ENCODE results near the gene ADCY7.

Gene ADCY7

DNA sequence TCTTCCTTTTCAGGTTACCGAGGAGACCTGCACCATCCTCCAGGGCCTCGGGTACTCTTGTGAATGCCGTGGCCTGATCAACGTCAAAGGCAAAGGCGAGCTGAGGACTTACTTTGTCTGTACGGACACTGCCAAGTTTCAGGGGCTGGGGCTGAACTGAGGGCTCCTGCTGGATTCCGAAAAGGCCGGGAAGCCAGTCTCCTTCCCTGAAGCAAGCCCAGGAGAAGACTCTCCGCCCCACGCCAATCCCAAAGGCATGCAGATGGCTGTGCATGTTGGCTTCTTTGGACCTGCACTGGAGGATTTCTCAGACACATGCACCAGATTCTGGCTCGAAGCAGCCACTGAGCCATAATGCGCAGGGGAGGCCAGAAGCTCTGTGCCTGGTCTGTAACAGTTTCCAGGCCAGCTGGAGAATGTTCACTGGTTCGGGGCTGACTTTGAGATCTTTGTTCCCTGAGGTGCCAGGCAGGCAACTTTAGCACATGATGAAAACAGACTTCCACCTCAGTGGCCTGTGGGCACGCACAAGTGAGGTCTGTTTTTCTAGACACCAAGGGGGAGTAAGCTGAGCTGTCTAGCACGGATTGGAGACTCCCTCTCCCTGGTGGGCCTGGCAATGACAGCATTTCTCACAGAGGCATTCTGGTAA, 49.1 kb downstream of the ADCY7 start:
- DNase-seq, result no peak

- no peak for DNase-seq
Observed at GRCh38 chr16:50316102-50316847, 49.9 kb downstream of the ADCY7 start.

DNA sequence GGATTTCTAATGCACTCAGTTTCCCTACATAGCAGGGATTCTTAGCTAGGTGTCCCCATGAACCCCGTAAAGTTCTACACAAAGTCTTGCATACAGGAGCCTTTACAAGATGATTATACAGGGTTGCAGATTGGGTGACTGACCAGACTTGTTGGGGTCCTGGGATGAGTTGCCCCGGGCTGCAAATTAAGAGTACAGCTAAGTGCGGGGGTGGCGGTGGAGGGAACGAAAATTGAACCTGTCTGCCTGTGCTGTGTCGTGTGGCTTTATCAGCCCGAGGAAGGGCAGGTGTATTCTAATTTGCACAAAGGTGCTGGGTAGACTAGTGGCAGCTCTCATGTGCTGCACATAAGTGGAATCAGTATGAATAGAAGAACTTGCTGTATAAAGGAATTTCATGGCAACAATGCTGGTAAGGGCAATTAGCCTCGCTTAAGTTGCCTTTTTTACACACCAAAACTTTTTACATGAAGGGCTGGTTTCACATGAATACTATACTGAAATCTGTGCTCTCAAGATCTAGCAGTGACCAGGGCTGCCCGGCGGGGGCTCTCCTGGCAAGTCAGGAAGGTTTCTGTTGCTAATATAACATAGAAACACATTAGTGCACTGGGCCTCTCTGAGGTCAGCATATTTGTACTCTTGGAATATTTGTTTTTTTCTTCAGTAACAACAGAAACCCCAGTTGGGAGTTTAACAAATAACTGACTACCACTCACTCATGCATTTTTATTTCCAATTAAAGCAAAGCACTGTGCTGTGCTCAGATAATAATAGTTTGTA, 50.7 kb downstream of the ADCY7 start:
- DNase-seq, result no peak

GRCh38 chr16:50318796-50319578, 52.6 kb downstream of the ADCY7 start:
- no peak for DNase-seq

DNA sequence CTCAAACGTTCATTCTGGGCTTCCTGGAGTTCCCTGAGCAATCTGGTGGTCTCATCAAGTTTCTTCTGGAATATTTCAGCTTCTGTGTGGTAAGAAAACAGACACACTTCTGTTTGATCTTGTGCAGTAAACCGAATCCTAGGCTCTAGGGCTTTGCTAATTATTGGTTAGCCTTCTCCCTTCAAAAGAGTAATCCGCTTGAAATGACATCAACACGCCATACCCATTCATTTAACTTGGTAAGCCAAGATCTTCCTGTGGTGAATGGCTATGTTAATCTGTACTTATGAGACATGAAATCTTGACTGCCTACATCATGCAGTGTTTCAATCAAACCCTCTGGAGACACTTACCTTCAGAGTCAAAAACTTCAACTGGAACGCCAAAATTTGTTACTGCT, 54.0 kb downstream of the ADCY7 start:
- DNase-seq, result no peak

- DNase-seq, result no peak
Observed at GRCh38 chr16:50322333-50322732, 56.0 kb downstream of the ADCY7 start.

GRCh38 chr16:50323335-50324011, 57.1 kb downstream of the ADCY7 start:
- no peak for DNase-seq

- DNase-seq, result no peak
Observed at GRCh38 chr16:50324345-50324744, 58.0 kb downstream of the ADCY7 start.

DNA sequence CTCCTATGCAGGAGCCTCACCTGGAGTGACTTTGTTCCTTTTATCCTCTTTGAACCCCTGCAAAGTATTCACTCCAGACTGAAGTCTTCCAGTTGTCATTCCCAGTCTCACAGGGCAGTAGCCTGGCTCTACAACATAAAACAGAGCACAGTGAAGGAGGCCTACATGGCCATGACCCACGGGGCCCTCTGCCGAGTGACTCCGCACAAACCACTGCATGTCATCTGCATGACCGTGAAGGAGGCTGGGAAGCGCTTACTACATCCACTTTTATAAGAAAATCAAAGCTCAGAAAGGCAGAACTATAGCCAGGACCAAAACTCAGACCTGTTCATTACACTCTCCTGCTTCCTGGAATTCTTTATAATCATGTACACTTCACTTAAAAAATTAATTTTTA, 59.9 kb downstream of the ADCY7 start:
- no peak for DNase-seq

DNA sequence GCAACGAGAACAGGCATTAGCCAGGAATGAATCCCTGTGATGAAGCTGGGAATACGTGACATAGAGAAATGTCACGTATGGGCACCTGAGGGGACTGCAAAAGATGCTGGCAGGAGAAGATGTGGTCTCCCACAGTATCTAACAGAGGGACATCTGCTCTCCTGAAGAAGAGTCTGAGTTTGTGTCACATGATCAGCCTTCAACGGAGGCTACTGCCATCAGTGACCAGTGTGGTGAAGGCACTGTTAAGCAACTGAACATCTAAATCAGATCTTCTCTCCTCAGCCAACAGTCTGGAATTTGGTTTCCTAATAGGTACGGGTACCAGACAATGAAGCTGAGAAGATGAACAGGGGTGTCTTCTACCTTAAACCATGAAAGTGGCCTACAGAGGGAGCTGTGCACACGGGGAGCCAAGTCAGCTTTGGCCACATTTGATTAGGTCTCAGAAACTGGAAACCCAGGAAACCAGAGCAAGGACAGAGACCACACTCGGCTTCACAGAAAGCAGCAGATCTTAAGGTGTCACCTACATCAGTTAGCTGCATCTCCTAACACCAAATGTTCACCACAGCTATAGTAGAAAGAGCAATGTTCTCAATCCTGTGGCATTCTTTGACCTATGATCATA, 60.6 kb downstream of the ADCY7 start:
- DNase-seq, result no peak

DNA sequence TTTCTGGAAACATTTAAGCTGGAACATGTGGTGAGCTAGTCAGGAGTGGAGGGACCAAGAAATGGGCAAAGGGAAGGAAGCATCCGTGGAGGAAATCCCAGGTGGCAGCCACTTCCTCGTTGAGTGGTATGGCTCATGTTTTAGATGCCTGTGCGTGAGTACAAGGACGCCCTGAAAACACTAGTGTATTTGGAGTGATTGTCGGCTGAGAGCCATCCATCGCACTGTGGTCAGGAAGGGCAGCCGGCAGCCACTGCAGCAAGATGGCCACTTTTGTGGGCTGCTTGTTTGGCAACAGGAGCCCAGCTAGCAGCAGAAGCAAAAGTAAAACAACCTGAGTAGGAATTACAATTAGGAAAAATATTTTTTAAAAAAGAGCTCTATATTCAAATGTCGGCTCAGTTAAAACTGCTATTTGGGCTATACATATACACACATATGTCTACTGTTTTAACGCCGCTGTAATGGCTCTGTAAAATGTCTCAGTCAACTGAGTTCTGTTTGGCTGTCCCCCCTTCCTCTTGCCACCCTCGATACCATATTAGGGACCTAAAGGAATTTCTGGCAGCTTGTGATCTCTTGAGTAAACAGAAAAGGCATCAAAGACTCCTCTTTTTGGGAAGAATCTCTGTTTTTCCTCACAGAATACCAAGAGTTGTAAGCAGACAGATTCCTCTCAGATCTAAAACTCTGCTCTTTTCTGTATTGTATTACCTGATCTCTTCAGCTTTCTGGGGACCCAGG, 63.3 kb downstream of the ADCY7 start:
- DNase-seq, result no peak

- no peak for DNase-seq
Observed at GRCh38 chr16:50331570-50331969, 65.2 kb downstream of the ADCY7 start.

GRCh38 chr16:50332599-50332998, 66.2 kb downstream of the ADCY7 start:
- DNase-seq, result no peak

- DNase-seq, result no peak
Observed at GRCh38 chr16:50334106-50334975, 68.0 kb downstream of the ADCY7 start.

GRCh38 chr16:50335196-50335958, 69.0 kb downstream of the ADCY7 start:
- DNase-seq, result no peak

DNA sequence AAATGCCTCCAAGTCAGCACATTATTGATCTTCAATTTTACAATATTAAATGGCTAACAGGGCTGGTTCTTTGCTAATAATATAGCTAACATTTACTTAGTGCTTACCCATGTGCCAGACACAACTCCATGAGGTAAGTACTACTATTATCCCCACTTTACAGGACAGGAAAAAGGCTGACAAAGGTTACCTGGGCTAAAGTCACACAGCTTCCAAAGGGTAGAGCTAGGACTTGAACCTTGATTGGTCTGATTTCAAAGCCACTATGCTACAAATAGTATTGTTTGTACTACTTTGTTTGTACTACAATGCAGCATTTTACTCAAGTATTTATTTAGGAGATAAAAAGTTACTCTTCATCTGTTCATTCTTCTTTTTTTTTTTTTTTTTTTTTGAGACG, 70.5 kb downstream of the ADCY7 start:
- no peak for DNase-seq

DNA sequence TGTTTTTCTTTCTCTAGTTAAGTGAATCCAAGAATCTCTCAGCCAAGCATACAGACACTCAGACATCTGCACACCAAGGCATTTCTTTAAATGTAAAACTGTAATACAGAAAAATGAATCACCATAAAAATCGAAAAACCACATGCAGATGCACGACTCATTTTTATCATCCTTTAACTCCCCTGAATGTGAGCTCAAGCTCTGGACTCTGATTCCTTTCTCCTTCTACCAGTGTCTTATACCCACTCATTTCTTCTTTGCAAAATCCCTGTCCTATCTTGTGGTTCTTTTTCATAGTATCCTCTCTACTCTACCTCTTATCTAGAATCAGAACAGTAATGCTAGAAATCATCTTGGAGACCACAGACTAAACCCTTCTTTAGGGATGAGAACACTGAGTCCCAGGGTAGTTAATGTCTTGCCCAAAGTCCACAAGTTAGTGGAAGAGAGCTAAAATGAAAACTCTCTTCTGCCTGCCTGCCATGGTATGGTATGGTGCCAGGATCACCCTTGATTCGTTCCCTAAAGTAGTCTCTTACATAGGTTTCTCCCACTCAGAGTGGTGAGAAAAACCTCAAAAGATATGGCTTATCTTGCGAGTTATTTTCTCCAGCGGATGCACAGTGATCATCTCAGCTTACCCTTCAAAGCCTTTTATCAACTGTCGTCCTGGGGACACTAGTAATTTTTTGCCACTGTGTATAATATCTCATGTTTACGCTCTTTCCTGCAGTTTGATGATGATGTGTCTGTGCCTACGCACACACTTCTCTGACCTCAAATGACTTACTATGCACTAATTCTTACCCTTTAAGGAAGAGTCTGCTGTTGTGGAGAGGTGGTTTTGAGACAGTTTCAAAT, 72.2 kb downstream of the ADCY7 start:
- no peak for DNase-seq

DNA sequence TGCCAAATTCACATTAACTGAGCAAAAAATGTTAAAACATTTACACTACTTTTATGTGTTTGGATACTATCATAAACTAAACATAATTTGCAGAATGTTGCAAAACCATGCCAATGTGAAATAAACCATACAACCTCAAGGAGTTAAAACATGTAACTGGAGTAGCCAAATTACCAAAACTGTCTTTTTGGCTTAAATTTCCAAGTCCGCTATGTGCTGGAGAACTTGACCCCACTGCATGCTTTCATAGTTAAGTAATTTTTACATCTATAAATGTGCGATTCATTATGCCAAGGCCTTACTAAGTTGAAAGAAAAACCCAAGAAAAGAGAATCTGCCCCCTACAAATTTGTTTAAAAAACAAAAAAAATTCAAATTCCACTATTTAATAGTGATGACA, 74.2 kb downstream of the ADCY7 start:
- no peak for DNase-seq
